ENCODE measurements around the gene NHS.

The NHS gene

DNA sequence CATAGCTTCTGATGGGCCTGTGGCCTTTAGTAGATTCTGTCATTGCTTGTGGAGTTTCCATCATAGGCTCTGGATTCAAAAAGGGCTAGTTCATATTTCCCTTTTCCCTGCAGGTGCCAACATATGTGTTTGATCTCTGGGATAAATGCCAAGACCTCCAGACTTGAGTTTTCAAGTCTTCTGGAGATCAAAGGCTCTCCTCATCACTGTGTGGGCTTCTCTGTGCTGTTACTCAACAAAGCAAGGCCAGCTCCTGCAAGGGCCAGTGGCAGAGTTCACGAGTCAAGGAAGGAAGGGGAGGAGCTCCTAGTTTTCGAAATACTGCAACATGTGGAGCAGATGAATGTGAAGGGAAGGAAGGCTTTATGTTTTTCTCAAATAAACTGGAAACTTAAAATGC is 299.6 kb downstream of the NHS start:
- DNase-seq (ENCODE audit: low read depth in 2 of 2) = no peak

DNA sequence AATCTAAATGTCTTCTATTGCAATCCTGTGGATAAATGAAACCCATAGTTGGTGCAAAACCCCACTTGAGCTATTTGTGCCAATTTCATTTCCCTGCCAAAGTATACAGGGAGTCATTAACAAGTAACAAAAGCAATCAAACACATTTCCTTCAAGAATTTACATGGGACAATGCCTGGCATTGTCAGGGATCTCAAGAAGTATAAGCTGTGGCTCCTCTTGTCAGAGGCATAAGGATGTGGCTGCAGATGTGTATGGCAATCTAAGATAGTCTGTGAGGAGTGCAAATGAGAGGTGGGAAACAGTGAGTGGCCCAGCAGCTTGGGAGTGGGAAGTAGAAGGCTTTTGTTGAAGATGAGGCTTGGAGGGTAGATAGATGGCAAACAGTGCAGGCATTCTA is 304.3 kb downstream of the NHS start:
- DNase-seq (ENCODE audit: low read depth in 2 of 2) = no peak

DNA sequence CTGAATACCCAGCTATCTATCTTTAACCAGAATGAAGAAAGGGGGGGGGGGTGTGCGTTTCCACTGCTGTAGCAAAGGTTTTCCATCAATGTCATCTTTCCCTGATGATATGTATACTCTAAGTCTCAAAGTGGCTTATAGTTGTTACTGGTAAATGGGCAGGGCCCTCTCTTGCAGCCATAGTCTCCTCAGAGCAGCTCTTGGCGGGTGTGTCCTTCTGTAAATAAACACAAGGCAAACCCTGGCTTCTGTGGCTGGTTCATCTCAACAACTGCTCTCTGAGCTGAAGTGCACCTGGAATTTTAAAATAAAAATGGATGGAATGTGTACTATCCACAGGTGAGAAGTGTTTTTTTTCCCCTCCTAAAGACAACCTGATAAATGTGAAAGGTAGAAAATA is 304.8 kb downstream of the NHS start:
- no peak for DNase-seq (ENCODE audit: low read depth in 2 of 2)

DNA sequence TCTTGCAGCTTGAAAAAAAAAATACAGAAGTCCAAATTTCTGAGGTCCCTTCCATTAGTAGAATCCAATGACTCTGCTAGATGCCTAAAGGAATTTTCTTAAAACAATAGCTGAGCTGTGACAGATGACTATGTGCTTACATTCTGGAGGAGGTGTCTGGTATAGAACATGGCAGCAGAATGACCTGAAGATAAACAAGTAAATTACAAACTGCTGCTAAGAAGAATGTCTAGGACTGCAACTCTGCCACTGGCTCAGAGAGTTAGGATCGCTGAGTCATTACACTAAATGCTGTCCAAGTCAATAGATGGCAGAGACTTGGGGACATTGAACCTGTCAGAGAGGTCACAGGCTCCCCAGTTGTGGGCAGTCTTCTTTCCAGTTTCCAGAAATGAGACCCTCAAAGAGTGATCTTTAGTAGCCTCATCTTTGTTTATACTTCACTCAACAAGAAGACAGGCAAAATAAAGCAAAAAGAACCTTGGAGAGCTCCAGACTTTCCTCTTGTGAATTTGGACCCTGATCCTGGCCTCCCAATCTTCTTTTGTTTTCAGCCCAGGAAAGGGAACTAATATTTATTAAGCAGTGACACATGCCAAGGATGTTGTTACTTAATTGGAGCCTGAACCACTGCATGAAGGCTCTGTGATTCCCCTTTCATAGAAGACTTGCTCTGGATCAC is 305.9 kb downstream of the NHS start:
- no peak for DNase-seq (ENCODE audit: low read depth in 2 of 2)

DNA sequence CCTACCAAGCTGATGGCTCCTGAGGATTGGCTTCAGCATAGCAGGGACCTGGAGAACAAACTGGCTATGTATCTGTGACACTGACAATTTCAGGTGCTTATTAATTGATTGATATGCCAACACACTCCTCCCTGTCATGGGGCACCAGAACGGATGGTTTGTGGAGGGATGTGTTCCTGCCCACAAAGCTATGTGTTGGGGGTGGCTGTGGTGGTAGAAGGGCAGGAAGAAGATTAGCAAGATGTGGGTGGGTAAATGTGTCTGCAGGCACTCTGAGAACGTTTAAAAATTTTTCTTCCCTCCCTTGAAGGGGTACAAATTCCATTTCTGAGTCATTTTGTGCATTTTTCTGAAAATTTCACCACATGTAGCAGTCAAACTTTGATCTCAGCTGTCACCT is 307.3 kb downstream of the NHS start:
- DNase-seq (ENCODE audit: low read depth in 2 of 2) = no peak

DNA sequence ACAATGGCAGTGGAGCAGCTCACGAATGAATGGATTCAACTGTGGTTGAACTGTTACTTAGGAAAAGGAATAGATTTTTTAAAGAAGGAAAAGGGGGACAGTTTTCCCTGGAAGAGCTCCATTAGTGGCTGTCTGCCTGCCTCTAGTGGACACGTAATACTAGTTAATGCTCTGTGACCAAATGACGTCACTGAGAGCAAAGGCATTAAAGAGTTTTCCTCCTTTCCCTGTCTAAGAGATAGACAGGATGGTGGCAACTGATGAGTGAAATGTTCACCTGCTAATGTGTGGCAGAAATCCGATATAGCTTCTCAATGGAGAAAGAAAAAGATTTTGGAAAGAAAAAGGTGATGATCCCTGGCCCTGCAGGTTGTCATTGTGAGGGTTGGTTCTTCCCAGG is 310.0 kb downstream of the NHS start:
- DNase-seq (ENCODE audit: low read depth in 2 of 2) = no peak

DNA sequence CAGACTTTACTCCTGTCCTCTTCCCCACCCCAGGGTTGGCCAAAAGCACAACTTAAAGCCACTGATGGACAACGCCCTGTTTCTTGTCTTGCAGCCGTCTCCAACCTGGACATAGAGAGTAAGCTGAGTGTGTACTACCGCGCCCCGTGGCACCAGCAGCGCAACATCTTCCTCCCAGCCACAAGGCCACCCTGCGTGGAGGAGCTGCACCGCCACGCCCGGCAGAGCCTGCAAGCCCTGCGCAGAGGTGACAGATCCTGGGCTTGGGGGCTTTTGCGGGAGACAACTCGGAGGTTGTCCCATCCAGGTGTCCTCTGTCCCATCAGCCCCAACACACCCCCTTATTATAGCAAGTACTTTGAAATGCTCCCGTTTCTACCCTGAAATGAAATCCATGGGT is 312.6 kb downstream of the NHS start:
- DNase-seq (ENCODE audit: low read depth in 2 of 2) = no peak

DNA sequence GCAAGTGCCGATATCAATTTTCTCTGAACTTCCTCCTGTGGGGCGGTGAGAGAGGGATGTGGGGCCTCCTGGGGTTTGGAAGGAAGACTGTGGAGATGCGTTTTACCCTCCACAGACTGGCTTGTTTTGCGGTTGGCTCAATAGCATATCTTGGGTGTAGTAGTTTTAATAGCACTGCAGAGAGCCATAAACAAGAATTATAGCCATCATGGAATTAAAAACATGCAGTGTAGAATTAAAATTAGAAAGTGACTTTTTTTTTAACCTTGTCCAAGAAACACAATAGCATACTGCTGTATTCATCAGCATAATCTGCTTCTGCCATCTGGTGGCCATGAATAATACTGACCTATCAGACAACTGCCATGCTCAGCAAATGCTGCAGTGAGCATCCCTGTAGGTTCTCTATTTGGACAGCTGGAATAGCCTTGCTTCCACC is 315.0 kb downstream of the NHS start:
- DNase-seq (ENCODE audit: low read depth in 2 of 2) = peak in 1 of 2 donors; percentile 33

DNA sequence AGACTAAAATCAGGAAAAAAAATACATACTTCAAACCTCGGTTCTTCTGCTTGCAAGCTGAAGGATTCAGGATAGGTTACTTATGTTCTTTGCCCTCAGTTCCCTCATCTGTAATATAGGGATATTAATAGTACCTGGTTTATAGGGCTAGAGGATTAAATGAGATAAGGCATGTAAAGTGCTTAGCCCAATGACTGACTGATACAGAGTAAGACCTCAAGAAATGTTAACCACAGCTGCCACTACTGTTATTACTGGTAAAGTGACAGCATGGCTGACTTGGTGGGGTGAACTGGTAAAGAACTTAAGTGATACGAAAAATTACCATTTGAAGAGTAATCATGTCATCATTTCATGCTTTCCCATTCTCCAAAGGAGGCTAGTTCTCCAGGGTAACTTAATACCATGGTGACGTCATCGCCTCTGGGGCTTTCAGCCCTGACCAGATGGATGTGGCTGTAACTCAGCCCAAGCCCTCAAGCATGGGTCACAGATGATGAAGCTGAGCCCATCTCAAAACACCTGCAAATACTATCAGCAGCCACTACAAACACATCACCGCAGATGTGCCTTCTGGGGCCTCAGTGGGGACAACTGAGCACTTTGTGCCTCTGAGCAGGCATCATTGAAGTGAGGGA is 317.8 kb downstream of the NHS start:
- DNase-seq (ENCODE audit: low read depth in 2 of 2) = no peak

GRCh38 chrX:17697191-17697590 is 322.2 kb downstream of the NHS start:
- no peak for DNase-seq (ENCODE audit: low read depth in 2 of 2)

DNA sequence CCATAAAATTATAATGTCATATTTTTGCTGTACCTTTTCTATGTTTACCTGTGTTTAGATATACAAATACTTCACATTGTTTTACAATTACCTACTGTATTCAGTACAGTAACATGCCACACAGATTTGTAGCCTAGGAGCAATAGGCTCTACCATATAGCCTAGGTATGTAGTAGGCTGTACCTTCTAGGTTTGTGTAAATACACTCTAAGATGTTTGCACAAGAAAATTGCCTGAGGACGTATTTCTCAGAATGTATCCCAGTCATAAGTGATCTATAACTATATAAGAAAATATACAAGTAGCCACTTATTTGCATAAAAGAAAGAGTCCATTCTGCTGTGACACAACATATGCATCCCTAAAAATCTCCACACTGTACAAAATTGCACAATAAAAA is 326.0 kb downstream of the NHS start:
- DNase-seq (ENCODE audit: low read depth in 2 of 2) = no peak

GRCh38 chrX:17703201-17703600 is 328.2 kb downstream of the NHS start:
- no peak for DNase-seq (ENCODE audit: low read depth in 2 of 2)

GRCh38 chrX:17705211-17705610 is 330.2 kb downstream of the NHS start:
- no peak for DNase-seq (ENCODE audit: low read depth in 2 of 2)

GRCh38 chrX:17706676-17707075 is 331.7 kb downstream of the NHS start:
- DNase-seq (ENCODE audit: low read depth in 2 of 2) = no peak

- DNase-seq (ENCODE audit: low read depth in 2 of 2) = no peak
Observed at GRCh38 chrX:17707731-17708130, 332.7 kb downstream of the NHS start.

GRCh38 chrX:17710871-17711301 is 335.9 kb downstream of the NHS start:
- DNase-seq (ENCODE audit: low read depth in 2 of 2) = no peak

GRCh38 chrX:17713288-17713687 is 338.3 kb downstream of the NHS start:
- DNase-seq (ENCODE audit: low read depth in 2 of 2) = no peak

- DNase-seq (ENCODE audit: low read depth in 2 of 2) = no peak
Observed at GRCh38 chrX:17718649-17719165, 343.7 kb downstream of the NHS start.

DNA sequence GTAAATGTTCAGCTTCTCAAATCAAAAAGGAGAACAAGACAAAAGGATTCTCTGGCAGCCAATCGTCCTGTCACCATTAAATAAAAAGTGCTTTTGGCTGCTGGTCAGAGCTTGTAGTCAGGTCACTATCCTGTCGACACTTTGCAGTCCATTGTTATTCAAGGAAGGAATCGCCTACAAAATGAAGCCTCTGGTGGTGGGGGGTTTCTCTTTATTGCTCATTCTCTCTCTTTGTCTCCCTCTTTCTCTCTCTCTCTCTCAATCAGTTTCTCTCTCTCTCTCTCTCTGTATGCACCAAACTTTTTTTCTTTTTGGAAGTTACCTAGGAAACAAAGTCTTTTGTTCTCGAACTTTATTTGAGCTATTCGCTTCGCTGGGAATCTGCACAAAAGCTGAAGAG is 344.7 kb downstream of the NHS start:
- no peak for DNase-seq (ENCODE audit: low read depth in 2 of 2)

DNA sequence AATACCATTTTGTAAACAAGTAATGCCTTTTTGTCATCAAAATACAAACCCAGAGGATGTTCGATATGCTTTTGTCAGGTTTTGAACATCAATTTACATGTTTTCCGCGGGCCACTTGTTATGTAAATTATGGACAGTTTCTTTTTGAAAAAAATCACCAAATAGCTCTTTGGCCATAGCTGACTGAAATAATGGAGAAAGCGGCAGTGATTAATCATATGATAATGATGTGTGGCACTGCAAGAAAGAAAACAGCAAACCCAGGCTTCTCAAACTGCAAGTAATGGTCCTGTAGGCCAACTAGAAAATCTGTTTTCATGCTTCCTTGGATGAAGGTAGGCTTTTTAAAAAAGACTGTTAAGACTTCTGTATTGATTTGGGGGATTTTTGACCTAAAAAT is 346.7 kb downstream of the NHS start:
- DNase-seq (ENCODE audit: low read depth in 2 of 2) = no peak

DNA sequence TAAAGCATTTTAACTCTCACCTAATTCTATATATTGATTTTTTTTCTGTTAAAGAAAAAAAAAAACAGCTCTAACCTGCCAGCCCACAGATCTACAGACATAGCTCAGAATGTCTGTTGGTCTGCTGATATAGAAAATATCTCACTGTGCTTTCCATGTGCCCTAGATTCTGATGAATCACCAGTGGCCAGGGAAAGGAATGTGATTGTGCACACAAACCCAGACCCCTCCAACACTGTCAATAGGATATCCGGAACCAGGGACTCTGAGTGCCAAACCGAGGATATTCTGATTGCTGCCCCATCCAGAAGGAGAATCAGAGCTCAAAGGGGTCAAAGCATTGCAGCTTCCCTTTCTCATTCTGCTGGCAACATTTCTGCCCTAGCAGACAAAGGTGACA is 350.2 kb downstream of the NHS start:
- DNase-seq (ENCODE audit: low read depth in 2 of 2) = no peak

DNA sequence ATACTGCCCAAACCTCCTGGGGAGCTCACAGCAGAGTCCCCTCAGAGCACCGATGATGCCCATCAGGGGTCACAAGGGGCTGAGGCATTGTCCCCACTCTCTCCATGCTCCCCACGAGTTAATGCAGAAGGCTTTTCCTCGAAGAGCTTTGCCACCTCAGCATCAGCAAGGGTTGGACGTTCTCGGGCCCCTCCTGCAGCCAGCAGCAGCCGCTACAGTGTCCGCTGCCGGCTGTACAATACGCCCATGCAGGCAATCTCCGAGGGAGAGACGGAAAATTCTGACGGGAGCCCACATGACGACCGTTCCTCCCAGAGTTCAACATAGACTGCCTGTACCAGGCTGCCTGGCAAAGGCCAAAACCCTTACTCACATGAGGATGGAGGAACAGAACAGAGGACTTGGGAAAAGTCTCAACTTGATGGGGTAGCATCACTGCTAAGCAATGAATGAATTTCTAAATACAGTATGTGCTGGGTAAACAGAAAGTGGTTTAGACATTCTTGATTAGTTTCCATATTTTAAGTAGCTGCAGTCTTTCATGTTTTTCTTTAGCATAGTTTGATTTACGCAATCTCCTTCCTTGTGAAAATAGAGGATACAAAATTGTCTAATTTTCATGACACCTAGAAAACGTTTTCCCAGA is 357.3 kb downstream of the NHS start:
- DNase-seq (ENCODE audit: low read depth in 2 of 2) = no peak

- no peak for DNase-seq (ENCODE audit: low read depth in 2 of 2)
Observed at GRCh38 chrX:17735406-17735805, 360.4 kb downstream of the NHS start.

All from stimulated activated CD4-positive, alpha-beta T cell treated with anti-CD3 and anti-CD28 coated beads, Interleukin-15, amount 100 ng/mL, for 48 hours (primary cell).